GM21360 (cell line): ENCODE data around the gene VAX1.
"Not testable (repeated sequence)": the region's sequence is repeated elsewhere in the genome, so short reads cannot be mapped to it uniquely, and the experiment has no call there.

ENCODE experiments used
- ATAC-seq: cut with Tn5 transposase; IDR thresholded peaks from one replicate; pipeline ENCODE4 v1.9.1; 2021; ENCODE audit warnings: mild to moderate bottlenecking, moderate library complexity; ENCODE audit not compliant: unreplicated experiment

The VAX1 gene

GRCh38 chr10:117084421-117085246, 53.4 kb downstream of the VAX1 start:
- ATAC-seq: not testable (repeated sequence)
